MM.1S (cell line): ENCODE results near the gene DAB2.

Source experiments
- CTCF ChIP-seq: fragments of 300-600 bp; sonication (generic); IDR thresholded peaks from 2 replicates; pipeline ENCODE4 v1.5.1; 2016; ENCODE audit warnings: antibody characterized with exemption, low read length, mixed read lengths
- EZH2 ChIP-seq: fragments of 300-600 bp; sonication (generic); optimal IDR thresholded peaks from 2 replicates; pipeline ENCODE3; 2017; ENCODE audit warnings: low read depth, mild to moderate bottlenecking, antibody characterized with exemption, low read length, mixed read lengths

GRCh38 chr5:39461007-39461682 is 36.4 kb upstream of the DAB2 start:
- TF ChIP-seq CTCF (no peak), EZH2 (no peak)
